GM19468 (cell line): ENCODE results near the gene EPHA5.

Experiments used
- ATAC-seq: cut with Tn5 transposase; IDR thresholded peaks from one replicate; pipeline ENCODE4 v1.9.1; 2021; ENCODE audit warnings: mild to moderate bottlenecking, moderate library complexity, moderate number of reproducible peaks; ENCODE audit not compliant: unreplicated experiment; ENCODE audit errors: extremely low read depth

The EPHA5 gene

GRCh38 chr4:65635051-65635821 lies 35.1 kb downstream of the EPHA5 start:
- no peak for ATAC-seq

GRCh38 chr4:65624651-65625050 lies 45.6 kb downstream of the EPHA5 start:
- ATAC-seq, result no peak

GRCh38 chr4:65623506-65623905 lies 46.8 kb downstream of the EPHA5 start:
- no peak for ATAC-seq

- no peak for ATAC-seq
Measured at GRCh38 chr4:65617416-65617815, 52.9 kb downstream of the EPHA5 start.

GRCh38 chr4:65604515-65604914 lies 65.8 kb downstream of the EPHA5 start:
- ATAC-seq, result no peak

GRCh38 chr4:65600656-65601055 lies 69.6 kb downstream of the EPHA5 start:
- ATAC-seq, result no peak

- ATAC-seq, result no peak
Measured at GRCh38 chr4:65599340-65599739, 70.9 kb downstream of the EPHA5 start.

GRCh38 chr4:65597697-65598096 lies 72.6 kb downstream of the EPHA5 start:
- ATAC-seq, result no peak

- no peak for ATAC-seq
Measured at GRCh38 chr4:65592089-65592488, 78.2 kb downstream of the EPHA5 start.

- no peak for ATAC-seq
Measured at GRCh38 chr4:65589921-65590320, 80.4 kb downstream of the EPHA5 start.

GRCh38 chr4:65589331-65589730 lies 81.0 kb downstream of the EPHA5 start:
- ATAC-seq, result no peak

- ATAC-seq, result no peak
Measured at GRCh38 chr4:65580551-65580950, 89.7 kb downstream of the EPHA5 start.

- ATAC-seq, result no peak
Measured at GRCh38 chr4:65566473-65566872, 103.8 kb downstream of the EPHA5 start.

- no peak for ATAC-seq
Measured at GRCh38 chr4:65561164-65561563, 109.1 kb downstream of the EPHA5 start.

- no peak for ATAC-seq
Measured at GRCh38 chr4:65559270-65559669, 111.0 kb downstream of the EPHA5 start.

- ATAC-seq, result no peak
Measured at GRCh38 chr4:65552057-65552456, 118.2 kb downstream of the EPHA5 start.

- no peak for ATAC-seq
Measured at GRCh38 chr4:65550500-65550899, 119.8 kb downstream of the EPHA5 start.

GRCh38 chr4:65546882-65547416 lies 123.3 kb downstream of the EPHA5 start:
- ATAC-seq, result no peak

GRCh38 chr4:65538571-65538970 lies 131.7 kb downstream of the EPHA5 start:
- ATAC-seq, result no peak

GRCh38 chr4:65535113-65535512 lies 135.2 kb downstream of the EPHA5 start:
- ATAC-seq, result no peak

GRCh38 chr4:65521666-65522065 lies 148.6 kb downstream of the EPHA5 start:
- ATAC-seq, result no peak

- ATAC-seq, result no peak
Measured at GRCh38 chr4:65515646-65516045, 154.6 kb downstream of the EPHA5 start.
